ENCODE measurements around the gene FGFBP2. TPM values are rescaled to one million over a fixed set of nuclear protein-coding genes. Genes with fewer than 3 reads are reported as not detected.

The FGFBP2 gene
- total and polyA plus RNA-seq, 10 donors, result 0.47 to 16.8 (median 4.2) TPM

DNA sequence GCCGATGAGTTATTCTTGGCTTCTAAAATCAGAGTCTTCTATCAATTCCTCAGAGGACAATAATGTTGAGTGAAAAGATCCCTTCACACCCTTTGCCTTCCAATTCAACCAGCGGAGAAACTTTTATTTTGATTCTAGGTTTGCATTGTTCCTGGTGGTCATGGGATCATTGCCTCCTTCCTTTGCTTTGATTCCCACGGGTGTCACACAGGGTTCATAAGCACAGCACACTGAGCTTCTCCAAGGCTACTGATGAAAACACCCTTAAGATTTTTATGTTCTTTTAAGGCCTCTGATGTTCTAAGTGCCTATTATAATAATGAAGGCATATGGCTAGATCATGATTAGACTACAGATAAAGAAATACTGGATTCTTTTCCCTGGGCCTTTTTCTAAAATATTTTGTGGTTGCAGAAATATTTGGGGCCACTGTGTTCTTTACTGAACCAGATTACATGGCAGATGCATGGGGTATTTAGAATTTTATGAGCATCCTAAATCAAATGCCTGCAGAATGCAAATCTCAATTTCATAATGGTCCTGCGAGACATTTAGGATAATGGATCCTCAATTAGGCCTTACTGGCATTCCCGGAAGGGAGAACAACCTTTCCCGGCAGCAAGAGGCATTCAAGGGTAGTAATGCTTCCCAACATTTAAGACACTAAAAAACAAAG, 43.9 kb upstream of the FGFBP2 start:
- no peaks in the 10 kb centered on the region for H3K36me3 ChIP-seq
- H3K27me3 ChIP-seq (replicated peaks in 1 of 7), result peaks cover 0 to 20% (median 0%) of the 10 kb centered on the region in 7 donors
- no peak overlapping the region for H3K4me3 ChIP-seq
- no peak for DNase-seq
- H3K9me3 ChIP-seq, result no peaks in the 10 kb centered on the region
- H3K4me1 ChIP-seq, result no peaks in the 10 kb centered on the region
- no peak for TF ChIP-seq POLR2AphosphoS5 (IDR thresholded peaks at IDR 0.05)
- TF ChIP-seq, protein P1, sequence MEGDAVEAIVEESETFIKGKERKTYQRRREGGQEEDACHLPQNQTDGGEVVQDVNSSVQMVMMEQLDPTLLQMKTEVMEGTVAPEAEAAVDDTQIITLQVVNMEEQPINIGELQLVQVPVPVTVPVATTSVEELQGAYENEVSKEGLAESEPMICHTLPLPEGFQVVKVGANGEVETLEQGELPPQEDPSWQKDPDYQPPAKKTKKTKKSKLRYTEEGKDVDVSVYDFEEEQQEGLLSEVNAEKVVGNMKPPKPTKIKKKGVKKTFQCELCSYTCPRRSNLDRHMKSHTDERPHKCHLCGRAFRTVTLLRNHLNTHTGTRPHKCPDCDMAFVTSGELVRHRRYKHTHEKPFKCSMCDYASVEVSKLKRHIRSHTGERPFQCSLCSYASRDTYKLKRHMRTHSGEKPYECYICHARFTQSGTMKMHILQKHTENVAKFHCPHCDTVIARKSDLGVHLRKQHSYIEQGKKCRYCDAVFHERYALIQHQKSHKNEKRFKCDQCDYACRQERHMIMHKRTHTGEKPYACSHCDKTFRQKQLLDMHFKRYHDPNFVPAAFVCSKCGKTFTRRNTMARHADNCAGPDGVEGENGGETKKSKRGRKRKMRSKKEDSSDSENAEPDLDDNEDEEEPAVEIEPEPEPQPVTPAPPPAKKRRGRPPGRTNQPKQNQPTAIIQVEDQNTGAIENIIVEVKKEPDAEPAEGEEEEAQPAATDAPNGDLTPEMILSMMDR (IDR thresholded peaks at IDR 0.05 in 8 of 11, conservative IDR thresholded peaks at IDR 0.05 in 3 of 11), result no peak
- TF ChIP-seq POLR2A (IDR thresholded peaks at IDR 0.05), result no peak
- intact Hi-C loops (cut with DNase I; ENCODE audit: low total_unique reads), result loop anchor here (10.0 kb wide), 1 partner anchor 282 kb away; no protein-coding TSS in a partner anchor
- WGBS, 5 donors, result 89 to 95% (median 91%) methylated on average over 6 of the region's 6 CpGs
- H3K27ac ChIP-seq, result no peak overlapping the region

DNA sequence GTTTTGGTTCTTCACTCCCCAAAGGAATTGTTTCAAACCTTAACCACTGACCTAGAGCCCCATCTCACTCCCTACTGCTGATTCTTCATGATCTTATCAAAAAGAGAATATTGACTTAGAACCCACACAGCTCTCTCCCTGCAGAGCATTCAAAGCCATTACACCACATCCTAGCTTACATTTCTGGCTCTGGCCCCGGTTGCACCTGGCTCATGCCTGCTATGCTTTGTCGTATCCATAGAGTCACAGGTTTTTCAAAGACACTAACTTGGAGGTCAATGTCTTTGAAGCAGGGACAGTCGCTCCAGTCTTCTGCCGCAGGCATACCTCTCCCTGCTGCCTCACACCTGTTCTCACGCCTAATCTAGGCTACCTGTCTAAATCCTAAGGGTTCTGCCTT, 42.7 kb upstream of the FGFBP2 start:
- no peak for TF ChIP-seq POLR2A (IDR thresholded peaks at IDR 0.05)
- no peak for TF ChIP-seq POLR2AphosphoS5 (IDR thresholded peaks at IDR 0.05)
- TF ChIP-seq, protein P1 (IDR thresholded peaks at IDR 0.05 in 8 of 11, conservative IDR thresholded peaks at IDR 0.05 in 3 of 11), result no peak
- no peaks in the 10 kb centered on the region for H3K9me3 ChIP-seq
- H3K27ac ChIP-seq, result no peak overlapping the region
- 77 to 92% (median 87%) methylated on average over 5 of the region's 5 CpGs for WGBS, 5 donors
- peaks cover 0 to 7% (median 1%) of the 10 kb centered on the region in 6 donors for H3K4me1 ChIP-seq
- peaks cover 0 to 20% (median 0%) of the 10 kb centered on the region in 7 donors for H3K27me3 ChIP-seq (replicated peaks in 1 of 7)
- no peak for DNase-seq
- no peak overlapping the region for H3K4me3 ChIP-seq
- intact Hi-C loops (cut with DNase I; ENCODE audit: low total_unique reads), result loop anchor here (10.0 kb wide), 1 partner anchor 281 kb away; no protein-coding TSS in a partner anchor
- no peaks in the 10 kb centered on the region for H3K36me3 ChIP-seq

DNA sequence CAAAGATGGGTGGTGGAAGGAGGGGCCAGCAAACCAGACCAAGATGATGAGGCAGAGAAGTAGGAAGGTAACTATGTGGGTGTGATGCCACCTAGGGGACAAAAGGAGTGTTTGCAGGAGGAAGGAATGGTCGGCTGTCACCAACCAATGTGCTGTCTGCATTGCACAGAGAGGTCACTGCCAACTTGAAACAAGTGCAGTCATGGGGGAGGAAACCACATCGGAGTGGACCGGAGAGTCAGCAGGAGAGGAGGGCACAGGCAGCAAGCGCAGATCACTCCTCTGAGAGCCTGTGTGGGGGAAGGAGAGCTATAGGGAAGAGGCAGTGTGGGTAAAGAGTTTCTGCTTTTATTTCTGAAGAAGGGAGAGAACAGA, 38.5 kb upstream of the FGFBP2 start:
- TF ChIP-seq, protein P1 (IDR thresholded peaks at IDR 0.05 in 8 of 11, conservative IDR thresholded peaks at IDR 0.05 in 3 of 11), result peak; percentile 72 to 94 (median 89)
- no peak for TF ChIP-seq POLR2AphosphoS5 (IDR thresholded peaks at IDR 0.05)
- TF ChIP-seq POLR2A (IDR thresholded peaks at IDR 0.05), result no peak
- Histone ChIP-seq H3K9me3 (no peaks in the 10 kb centered on the region), H3K27me3 (replicated peaks in 1 of 7) (peaks cover 0 to 9% (median 0%) of the 10 kb centered on the region in 7 donors), H3K4me3 (no peak overlapping the region), H3K4me1 (peaks cover 0 to 7% (median 1%) of the 10 kb centered on the region in 6 donors), H3K36me3 (no peaks in the 10 kb centered on the region), H3K27ac (no peak overlapping the region)
- WGBS, 5 donors, result 1 to 4% (median 1%) methylated on average over 4 of the region's 4 CpGs
- intact Hi-C loops (cut with DNase I; ENCODE audit: low total_unique reads), result loop anchor here (5.0 to 10.0 kb wide), 2 partner anchors 194 to 277 kb away; no protein-coding TSS in a partner anchor
- DNase-seq, result no peak

DNA sequence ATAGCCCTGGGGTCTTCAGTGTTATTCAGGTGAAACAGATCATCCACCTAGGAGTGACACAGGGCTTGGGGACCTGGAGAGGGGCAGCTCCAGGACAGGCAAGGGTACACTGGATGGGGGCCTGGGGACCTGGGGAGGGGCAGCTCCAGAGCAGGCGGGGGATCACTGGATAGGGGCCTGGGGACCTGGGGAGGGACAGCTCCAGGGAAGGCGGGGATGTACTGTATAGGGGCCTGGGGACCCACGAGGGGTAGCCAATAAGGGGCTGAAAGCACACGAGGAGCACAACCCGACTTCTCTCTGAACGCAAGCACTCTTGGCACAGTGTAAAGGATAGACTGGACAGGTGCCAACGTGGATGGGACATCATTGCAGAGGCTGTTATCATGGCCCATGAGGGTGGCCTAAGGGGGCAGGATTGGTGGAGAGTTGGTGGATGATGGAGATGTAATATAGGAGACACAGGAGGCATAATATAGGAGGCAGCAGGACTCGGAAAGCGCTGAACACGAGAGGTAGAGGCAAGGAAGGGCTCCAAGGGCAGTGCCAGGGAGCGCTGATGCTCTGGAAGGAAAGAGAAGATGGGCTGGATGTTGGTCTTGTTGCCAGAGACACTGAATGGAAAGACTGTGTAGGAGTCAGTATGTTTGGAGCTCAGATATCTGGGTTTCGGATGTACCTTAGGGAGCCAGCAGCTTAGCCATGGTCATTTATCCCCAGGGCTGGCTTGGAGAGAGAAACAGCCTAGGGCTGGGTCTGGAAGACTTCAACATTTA, 37.9 kb upstream of the FGFBP2 start:
- TF ChIP-seq POLR2AphosphoS5 (IDR thresholded peaks at IDR 0.05), result no peak
- TF ChIP-seq, protein P1 (IDR thresholded peaks at IDR 0.05 in 8 of 11, conservative IDR thresholded peaks at IDR 0.05 in 3 of 11), result no peak
- no peak for TF ChIP-seq POLR2A (IDR thresholded peaks at IDR 0.05)
- Histone ChIP-seq H3K27ac (no peak overlapping the region), H3K4me1 (peaks cover 0 to 7% (median 1%) of the 10 kb centered on the region in 6 donors), H3K4me3 (no peak overlapping the region), H3K27me3 (replicated peaks in 1 of 7) (peaks cover 0 to 3% (median 0%) of the 10 kb centered on the region in 7 donors), H3K36me3 (no peaks in the 10 kb centered on the region), H3K9me3 (no peaks in the 10 kb centered on the region)
- intact Hi-C loops (cut with DNase I; ENCODE audit: low total_unique reads), result loop anchor here (5.0 to 10.0 kb wide), 2 partner anchors 194 to 276 kb away; no protein-coding TSS in a partner anchor
- WGBS, 5 donors, result 71 to 92% (median 84%) methylated on average over 12 of the region's 12 CpGs
- DNase-seq, result no peak

Data from spleen (tissue), 11 donors.